ENCODE measurements around the gene FKBP11.

Gene FKBP11

DNA sequence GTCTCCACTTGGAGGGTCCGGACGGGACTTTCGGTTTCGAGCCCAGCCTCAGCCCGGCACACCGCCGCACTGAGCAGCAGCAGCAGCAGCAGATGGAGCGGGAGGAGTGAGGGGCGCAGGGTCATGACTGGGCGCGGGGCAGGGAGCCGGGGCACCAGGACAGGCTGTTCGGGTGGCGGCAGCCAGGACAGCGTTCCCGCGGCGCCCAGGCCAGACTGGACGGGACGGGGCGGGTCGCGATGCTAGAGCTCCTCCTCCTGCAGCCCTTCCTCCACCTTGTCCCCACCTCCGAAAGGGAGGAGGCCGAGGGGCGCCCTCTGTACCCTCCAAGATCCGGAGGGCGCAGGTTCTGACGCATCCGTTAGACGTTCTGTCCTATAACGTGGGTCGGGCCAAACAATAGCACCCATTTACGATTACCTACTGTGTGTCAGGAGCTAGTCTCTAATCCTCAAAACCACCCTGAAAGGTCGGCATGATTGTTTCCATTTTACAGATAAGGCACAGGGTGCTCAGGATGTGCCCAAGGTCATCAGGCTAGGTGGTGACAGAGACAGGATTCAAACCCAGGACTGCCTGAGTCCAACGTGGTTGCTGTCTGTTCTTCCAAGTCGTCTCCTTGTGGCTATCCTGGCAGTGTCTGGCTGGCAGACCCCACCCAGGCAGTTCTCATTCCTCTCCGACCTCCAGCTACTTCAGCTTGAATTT is at the start of gene FKBP11:
TSS of gene FKBP11 (minus strand) at position 189 of the 708 bp plus-strand sequence. CDS start at position 125, 64 bp downstream.
- TF ChIP-seq POLR2A (IDR thresholded peaks at IDR 0.05; ENCODE audit: low read length) (no peak), GATA1 (IDR thresholded peaks at IDR 0.05; ENCODE audit: low read depth, low read length) (no peak)
- DNase-seq: peak; percentile 55 to 61

DNA sequence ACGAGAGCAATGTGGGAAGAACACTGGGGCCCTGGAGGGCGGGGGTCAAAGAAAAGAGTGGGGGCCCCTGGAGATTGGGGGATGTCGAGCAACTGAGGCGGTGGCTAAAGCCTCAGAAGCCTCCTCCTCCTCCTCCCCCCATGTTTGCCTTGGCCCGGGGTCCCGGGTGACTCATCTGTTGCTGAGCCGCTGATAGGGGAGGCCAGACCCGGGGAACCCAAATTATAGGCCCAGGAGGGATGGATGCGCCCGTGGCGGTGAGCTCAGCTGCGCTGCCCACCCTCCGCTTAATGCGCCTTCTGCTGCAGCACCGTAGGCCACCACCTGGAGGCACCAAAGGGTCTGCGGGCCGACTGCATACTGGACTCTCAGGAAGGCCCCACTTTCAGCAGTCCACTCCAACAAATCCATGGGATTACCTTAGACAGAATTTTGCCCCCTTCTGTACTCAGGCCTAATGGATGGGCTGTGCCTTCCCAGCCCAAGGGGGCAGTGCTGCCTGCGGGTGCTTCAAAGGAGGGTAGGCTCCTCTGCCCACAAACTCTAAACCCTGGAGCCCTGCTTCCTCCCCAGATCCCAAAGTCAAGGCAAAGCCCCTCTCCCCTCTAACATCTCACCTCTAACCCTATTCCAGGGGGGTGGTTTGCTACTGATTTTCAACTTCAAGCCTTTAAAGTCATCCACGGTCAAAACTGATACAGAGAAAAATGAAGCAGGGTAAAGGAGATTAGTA is 48.8 kb upstream of the FKBP11 start:
- TF ChIP-seq POLR2A (IDR thresholded peaks at IDR 0.05; ENCODE audit: low read length): no peak
- no peak for TF ChIP-seq GATA1 (IDR thresholded peaks at IDR 0.05; ENCODE audit: low read depth, low read length)
- peak; percentile 50 to 58 for DNase-seq

- no peak for DNase-seq
- TF ChIP-seq GATA1 (IDR thresholded peaks at IDR 0.05; ENCODE audit: low read depth, low read length) (no peak), POLR2A (IDR thresholded peaks at IDR 0.05; ENCODE audit: low read length) (no peak)
Observed at GRCh38 chr12:48973531-48973930, 48.2 kb upstream of the FKBP11 start.

DNA sequence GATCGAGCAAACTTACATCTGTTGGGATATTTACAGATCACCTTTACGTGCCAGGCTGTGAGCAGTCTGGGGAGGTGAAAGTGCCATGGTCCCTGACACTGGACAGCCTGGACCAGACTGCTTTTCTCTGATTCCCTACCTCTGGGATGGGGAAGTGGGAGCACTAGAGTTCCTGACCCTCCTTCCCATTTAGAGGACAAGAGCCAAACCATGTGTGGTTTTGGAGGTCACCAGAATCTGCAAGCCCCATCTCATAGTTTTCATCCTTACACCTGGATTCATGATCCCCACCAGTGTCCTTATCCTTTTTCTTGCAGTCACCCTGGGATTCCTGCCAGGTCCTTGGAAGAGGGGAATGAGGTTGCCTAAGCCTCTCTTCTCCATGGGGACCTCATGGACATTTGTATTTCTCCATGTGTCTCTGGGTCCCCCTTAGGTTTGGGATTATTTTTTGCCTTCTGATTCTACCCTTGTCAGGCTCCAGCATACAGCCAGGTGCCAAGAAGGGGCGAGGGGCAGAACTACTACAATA is 47.7 kb upstream of the FKBP11 start:
- DNase-seq: no peak
- TF ChIP-seq GATA1 (IDR thresholded peaks at IDR 0.05; ENCODE audit: low read depth, low read length) (no peak), POLR2A (IDR thresholded peaks at IDR 0.05; ENCODE audit: low read length) (no peak)

- TF ChIP-seq GATA1 (IDR thresholded peaks at IDR 0.05; ENCODE audit: low read depth, low read length) (no peak), POLR2A (IDR thresholded peaks at IDR 0.05; ENCODE audit: low read length) (no peak)
- no peak for DNase-seq
Observed at GRCh38 chr12:48972213-48972951, 47.1 kb upstream of the FKBP11 start.

DNA sequence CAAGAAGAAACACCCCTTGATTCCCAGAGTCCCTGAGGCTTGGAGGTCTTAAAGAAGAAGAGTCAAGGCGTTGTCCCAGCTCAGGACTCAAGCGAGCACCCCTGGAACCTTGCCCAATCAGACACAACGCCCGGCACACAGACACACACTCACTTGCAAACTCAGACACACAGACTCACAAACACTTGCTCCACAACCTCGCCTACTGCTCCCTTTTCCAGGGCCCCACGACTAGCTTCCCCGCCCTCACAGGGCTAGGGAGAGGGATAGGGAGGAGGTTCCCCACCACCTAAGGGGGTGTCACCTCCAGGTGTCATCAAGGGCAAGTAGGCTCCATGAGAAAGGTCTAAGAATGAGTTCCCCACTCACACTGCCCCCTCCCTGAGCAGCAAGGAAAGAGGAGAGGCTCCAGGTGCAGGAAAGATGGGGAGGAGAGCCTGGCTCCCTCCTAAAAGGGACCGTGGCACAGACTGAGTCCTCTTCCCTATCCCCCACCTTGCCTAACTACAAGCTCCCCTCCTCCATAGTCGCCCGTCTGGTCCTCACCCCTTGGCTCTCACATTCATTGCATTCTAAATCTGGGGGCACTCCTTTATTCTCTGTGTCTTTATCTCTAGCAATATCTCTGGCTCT is 45.5 kb upstream of the FKBP11 start:
- TF ChIP-seq POLR2A (IDR thresholded peaks at IDR 0.05; ENCODE audit: low read length) (no peak), GATA1 (IDR thresholded peaks at IDR 0.05; ENCODE audit: low read depth, low read length) (no peak)
- DNase-seq: no peak

GRCh38 chr12:48969833-48970701 is 44.8 kb upstream of the FKBP11 start:
- peak in 1 of 2 experiments; percentile 23 for DNase-seq

DNA sequence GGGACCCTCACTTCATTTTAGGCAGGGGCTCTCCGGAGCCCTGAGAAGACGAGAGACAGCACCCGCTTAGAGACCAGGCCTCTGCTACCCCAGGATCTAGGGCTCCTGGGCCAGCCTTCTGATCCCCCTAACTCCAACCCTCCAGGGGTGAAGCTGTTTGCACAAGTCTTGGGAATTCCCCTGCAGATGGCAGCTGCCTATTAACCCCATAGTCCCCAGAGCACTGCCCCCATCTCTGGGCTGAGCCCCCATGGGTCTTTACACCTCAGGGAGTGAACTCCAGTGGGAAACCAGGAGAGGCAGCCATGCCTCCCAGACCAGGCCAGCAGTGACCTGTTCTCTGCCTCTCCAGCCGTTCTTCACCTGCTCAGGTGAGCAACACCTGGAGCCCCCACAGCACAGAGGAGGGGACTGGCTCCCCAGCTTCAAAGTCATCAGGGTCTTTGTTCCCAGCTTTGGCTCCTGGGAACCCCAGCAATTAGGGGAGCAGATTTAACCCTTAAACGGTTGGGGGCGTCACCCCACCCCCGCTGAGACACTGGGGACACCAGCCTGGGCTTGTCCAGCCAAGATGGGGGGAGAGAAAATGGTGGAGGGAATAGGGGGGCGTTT is 44.0 kb upstream of the FKBP11 start:
- no peak for DNase-seq
- TF ChIP-seq GATA1 (IDR thresholded peaks at IDR 0.05; ENCODE audit: low read depth, low read length): no peak
- TF ChIP-seq POLR2A (IDR thresholded peaks at IDR 0.05; ENCODE audit: low read length): no peak

More at GRCh38 chr12:48969833-48970701, 44.8 kb upstream of the FKBP11 start:
- TF ChIP-seq POLR2A (IDR thresholded peaks at IDR 0.05; ENCODE audit: low read length): no peak
- no peak for TF ChIP-seq GATA1 (IDR thresholded peaks at IDR 0.05; ENCODE audit: low read depth, low read length)

GRCh38 chr12:48968467-48968866 is 43.2 kb upstream of the FKBP11 start:
- TF ChIP-seq POLR2A (IDR thresholded peaks at IDR 0.05; ENCODE audit: low read length) (no peak), GATA1 (IDR thresholded peaks at IDR 0.05; ENCODE audit: low read depth, low read length) (no peak)
- DNase-seq: no peak

GRCh38 chr12:48967991-48968390 is 42.7 kb upstream of the FKBP11 start:
- TF ChIP-seq POLR2A (IDR thresholded peaks at IDR 0.05; ENCODE audit: low read length) (no peak), GATA1 (IDR thresholded peaks at IDR 0.05; ENCODE audit: low read depth, low read length) (no peak)
- no peak for DNase-seq

- DNase-seq: no peak
- TF ChIP-seq GATA1 (IDR thresholded peaks at IDR 0.05; ENCODE audit: low read depth, low read length) (no peak), POLR2A (IDR thresholded peaks at IDR 0.05; ENCODE audit: low read length) (no peak)
Observed at GRCh38 chr12:48966177-48966895, 41.0 kb upstream of the FKBP11 start.
